ENCODE data around the gene MFSD12.
A peak's percentile ranks its signal among the peaks of the same experiment; 100 is the strongest.

Gene MFSD12

DNA sequence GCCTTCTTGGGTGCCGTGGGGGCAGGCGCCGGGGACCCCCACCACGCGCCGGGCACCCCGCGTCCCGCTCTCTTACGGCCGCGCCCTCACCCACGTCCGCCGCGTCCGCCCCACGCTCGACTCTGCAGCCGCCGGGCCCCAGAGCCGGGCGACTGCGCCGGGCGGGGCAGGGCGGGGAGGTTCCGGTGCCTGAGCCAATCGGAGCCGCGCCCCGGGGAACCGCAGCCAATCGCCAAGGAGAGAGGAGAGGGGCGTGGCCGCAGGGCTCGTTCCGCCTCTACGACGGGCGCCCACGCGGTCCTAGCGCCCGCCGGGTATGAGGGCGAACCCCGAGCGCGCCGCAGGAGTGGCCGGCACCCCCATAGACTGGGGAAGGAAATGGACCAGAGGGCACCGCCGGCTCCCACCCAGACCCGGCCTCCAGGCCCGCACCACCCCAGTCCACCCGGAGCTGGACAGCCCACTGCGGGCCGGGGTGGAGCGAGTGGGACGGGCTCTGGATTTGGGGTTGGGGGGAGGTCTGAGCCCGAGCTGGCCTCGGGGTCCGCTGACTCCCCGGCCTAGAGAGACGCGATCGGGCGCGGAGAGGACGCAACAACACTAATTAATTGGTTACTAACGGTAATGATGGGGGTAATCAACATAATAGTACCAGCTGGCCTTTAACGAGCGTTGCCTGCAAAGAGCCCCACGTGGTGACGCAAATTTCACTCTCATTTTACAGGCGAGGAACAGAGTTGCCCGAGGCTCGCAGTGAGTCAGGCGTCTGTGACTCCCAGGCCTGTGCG lies at the start of gene MFSD12:
TSS of gene MFSD12 (minus strand) at position 126 of the 788 bp plus-strand sequence. CDS start 183 bp downstream, outside the sequence.
- peak; percentile 68 for DNase-seq

DNA sequence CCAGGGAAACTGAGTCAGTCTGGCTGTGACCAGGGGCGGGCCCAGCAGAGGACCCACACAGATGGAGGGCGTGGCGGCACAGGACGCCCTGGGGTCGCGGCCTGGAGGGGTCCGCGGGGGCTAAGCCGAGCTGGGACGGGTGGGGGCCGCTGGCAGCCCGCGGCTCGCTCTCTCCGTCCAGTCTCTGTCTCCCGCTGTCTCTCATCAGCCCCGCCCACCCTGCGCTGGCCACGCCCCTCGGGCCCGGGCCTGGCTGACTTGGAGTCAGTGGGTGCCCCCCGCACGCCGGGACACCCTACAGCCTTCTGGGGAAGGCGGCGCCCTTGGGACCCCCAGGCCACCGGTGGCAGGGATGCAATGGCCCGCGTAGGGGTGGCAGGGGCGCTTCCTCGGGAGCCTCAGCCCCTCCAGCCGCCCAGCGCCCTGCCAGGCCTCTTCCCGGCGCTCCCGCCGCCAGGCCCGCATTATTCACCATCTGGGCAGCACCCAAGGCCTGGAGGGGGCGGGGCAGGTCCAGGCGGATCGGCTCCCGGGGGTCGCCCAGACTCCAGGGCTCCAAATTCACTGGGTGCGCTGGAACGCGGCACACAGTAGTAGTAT lies 49.4 kb upstream of the MFSD12 start, which contains the start of gene TBXA2R:
TSS of gene TBXA2R (minus strand) at position 186 of the 600 bp plus-strand sequence. CDS start 6,241 bp downstream, outside the sequence.
- DNase-seq = no peak

- no peak for DNase-seq
Measured at GRCh38 chr19:3606174-3606689, 48.8 kb upstream of the MFSD12 start.

DNA sequence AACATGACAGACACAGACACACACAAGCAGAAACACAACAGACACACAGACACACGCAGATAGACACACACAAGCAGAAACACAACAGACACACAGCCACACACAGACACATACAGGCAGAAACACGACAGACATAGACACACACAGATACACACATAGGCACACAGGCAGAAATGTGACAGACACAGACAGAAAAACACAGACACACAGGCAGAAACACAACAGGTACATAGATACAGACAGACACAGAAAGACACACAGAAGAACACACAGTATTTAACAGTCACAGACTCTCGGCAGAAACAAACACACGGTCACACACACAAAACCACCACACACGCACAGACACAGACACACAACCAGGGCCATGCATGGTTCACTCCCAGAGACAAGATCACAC lies 48.4 kb upstream of the MFSD12 start:
- DNase-seq = no peak

DNA sequence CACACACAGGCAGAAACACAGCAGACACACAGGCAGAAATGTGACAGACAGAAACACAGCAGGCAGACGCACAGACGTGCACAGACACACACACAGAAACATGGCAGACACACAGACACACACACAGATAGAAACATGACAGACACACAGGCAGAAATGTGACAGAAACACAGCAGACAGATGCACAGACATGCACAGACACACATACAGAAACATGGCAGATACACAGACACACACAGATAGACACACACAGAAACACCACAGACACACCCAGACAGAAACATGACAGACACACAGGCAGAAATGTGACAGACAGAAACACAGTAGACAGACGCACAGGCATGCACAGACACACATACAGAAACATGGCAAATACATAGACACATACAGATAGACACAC lies 48.0 kb upstream of the MFSD12 start:
- no peak for DNase-seq

DNA sequence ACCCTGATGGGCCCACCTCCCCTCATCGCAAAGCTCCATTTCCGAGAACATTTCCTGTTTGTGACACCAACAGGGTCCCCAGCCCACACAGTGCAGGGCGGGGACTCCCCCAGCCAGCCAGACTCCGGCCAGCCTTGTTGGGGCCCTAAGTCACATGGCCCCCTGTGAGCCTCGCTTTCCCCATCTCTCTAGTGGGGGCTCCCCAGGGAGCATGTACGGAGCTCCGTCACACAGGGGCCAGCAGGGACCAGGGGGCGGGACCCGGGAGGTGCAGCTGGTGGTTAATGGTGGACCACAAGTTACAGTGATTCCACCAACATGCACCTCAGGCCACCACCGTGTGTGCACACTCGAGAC lies 47.6 kb upstream of the MFSD12 start:
- DNase-seq = no peak

DNA sequence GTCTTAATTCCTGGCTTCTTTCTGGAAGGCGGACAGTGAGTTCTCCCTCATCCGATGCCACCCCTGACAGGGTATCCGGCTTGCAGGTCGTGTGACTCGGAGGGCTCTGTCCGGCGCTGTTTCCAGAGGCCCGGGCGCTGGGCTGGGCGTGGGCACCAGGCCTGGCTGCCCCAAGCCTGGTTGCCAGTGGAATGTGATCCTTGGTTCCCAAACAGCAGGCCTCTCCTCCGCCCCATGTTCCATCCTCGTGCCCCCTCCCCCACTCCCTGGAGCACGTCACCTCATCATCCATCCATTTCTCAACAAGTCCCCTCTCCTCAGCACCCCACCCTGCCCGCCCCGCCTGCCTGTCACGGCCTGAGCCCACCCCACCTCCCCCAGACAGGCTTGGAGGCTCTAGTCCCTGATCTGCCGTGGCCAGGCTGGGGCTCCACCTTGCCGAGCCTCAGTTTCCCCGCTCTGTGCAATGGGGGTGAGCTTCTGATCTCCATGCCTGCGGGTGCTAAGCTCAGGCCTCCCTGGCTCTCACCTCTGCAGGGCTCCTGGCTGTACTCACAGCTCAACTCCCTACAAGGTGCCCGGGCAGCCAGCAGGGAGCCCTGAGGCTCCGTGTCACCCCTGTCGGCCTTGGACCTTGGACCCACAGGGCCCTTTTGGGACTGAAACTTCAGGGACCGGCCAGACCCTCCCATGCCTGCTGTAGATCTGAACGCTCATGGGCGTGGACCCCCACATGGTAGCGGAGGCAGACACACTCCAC lies 47.0 kb upstream of the MFSD12 start:
- DNase-seq = no peak

GRCh38 chr19:3603121-3603811 lies 45.9 kb upstream of the MFSD12 start:
- DNase-seq = no peak

GRCh38 chr19:3601021-3601420 lies 43.6 kb upstream of the MFSD12 start:
- DNase-seq = no peak

DNA sequence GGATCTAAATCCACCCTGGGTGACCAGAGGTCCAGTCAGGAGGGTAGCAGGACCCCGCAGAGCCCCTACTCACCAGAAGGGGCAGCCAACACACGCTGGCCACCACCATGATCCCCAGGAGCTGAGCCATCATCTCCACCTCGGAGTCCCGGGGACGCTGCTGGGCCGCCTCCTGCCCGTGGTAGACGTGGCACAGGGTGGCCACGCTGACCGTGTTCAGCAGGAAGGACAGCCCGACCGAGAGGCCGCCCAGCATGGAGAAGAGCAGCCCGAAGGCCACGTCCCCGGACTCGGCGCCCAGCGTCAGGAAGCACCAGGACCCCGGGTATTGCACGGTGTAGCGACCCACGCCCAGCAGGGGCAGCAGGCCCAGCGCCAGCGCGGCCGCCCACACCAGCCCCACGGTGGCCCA lies 42.4 kb upstream of the MFSD12 start:
- no peak for DNase-seq

GRCh38 chr19:3595521-3596061 lies 38.2 kb upstream of the MFSD12 start:
- DNase-seq = no peak

GRCh38 chr19:3593156-3593555 lies 35.8 kb upstream of the MFSD12 start:
- no peak for DNase-seq

- DNase-seq = no peak
Measured at GRCh38 chr19:3591876-3592613, 34.7 kb upstream of the MFSD12 start.

- DNase-seq = no peak
Measured at GRCh38 chr19:3590991-3591659, 33.7 kb upstream of the MFSD12 start.

- DNase-seq = no peak
Measured at GRCh38 chr19:3589949-3590348, 32.6 kb upstream of the MFSD12 start.

DNA sequence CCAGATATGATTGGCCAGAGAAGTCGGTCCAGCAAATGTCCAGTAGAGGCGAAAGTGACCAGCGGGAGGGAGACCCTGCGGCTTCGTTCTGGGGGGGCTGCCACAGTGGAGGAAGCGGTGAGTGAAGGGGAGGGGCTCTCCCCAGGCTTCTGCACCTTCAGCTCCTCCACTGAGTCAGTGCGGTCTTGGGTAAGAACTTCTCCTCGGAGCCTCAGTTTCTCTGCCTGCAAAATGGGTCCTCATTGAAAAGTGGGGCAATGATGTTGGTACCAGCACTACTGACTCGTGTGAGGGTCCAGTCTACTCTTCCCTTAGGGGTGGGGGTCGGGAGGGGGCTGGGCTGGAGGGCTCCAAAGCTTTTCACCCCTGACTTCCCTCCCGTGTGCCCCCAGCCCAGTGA lies 32.1 kb upstream of the MFSD12 start:
- DNase-seq = no peak

- no peak for DNase-seq
Measured at GRCh38 chr19:3586707-3587346, 29.4 kb upstream of the MFSD12 start.

DNA sequence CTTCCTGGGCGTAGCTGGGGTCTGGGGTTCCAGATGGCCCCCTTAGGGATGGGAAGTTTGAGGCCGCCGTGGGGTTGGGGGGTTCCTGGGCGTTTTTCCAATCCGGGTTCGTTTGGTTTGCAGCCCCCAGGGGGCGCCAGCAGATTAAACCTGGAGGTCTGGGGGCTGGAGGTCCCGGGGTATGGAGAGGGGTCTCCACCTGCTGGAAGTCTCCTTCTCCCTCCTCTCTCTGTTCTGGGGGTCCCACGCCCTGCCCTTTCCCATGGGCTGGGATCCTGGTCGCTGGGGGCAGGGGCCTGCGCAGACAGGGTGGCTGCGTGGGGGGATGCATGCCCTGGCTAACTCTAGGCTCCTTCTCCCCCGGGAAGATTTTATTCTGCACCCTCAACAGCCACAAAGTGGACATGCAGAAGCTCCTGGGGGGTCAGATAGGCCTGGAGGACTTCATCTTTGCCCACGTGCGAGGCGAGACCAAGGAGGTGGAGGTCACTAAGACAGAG lies 28.8 kb upstream of the MFSD12 start:
- DNase-seq = no peak

DNA sequence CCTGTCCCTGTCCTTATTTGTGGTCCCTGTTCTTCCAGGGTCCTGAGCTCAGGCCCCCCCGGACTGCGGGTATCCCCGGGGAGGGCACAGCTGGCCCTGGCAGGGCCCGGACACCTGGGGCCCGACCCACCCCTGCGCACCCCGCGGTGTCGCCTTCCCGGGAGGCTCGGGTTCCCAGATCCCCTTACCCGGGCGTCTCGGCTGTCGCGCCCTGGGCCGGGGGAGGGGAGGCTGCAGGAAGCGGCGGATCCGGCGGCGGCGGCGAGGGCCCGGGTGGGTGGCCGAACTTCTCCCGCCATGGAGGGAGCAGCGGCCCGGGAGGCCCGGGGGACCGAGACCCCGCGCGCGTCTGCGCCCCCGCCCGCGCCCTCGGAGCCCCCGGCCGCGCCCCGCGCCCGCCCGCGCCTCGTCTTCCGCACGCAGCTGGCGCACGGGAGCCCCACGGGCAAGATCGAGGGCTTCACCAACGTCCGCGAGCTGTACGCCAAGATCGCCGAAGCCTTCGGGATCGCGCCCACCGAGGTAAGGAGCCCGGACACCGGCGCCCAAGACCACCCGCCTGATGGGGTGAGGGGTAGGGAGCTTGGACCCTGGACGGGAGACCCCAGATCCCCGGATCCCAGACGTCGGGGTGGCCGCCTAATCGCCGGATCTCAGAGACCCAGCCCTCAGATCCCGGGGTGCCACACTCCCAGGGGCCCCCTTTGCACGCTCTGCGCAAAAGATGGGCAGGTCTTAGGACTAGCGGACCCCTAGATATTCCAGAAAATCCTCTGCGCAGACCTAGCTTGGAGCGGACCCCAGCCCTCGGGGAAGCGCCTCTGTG lies 28.1 kb upstream of the MFSD12 start, which contains the start of gene GIPC3:
TSS of gene GIPC3 (plus strand) at position 178 of the 826 bp plus-strand sequence. CDS start at position 298, 120 bp downstream.
- no peak for DNase-seq

Data from NCI-H524 treated with DMSO at 0.1 percent for 48 hours (cell line).